ENCODE measurements around the gene PLA2G15. TPM values are rescaled to one million over a fixed set of nuclear protein-coding genes. Genes with fewer than 3 reads are reported as not detected.
A peak's percentile ranks its signal among the peaks of the same experiment; 100 is the strongest.

Gene PLA2G15
- polyA plus RNA-seq, 1 experiment: 15.7 TPM

DNA sequence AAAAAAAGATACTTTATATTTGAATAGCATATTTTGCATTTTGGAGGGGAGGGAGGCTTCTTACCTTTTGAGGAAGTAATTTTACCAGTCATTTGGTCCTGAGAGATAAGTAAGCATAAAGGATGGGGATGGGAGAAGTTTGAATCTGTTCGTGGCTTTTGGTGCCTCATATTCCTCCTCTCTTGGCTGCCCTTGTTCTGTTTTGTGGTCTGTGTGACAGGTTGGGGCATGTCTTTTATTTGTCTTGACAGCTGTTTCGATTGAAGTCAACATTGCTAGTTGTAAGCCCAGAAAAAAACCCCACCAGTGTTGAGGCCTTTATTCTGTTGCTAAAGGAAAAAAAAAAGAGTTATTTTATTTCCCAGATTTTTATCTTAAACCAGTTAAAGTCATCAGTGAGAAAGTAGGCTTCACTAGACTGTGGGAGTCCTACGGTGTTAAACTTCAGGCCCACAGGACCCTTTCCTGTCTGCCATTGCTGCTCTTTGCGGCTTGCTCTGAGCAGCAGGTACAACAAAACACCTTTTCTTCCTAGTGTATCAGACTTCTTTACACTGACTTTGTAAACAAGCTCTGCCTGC is 30.5 kb downstream of the PLA2G15 start:
- Histone ChIP-seq H3K27ac (ENCODE audit: low read depth, low read length) (peak overlapping the region; percentile 21), H3K4me3 (ENCODE audit: low read depth, low read length) (no peak overlapping the region), H3K27me3 (ENCODE audit: control insufficient read depth, insufficient read depth, low read length) (no peaks in the 10 kb centered on the region), H3K9me3 (ENCODE audit: control insufficient read depth, insufficient read depth, low read length) (no peaks in the 10 kb centered on the region)
- ChIA-PET POLR2A (no interaction called here), CTCF (interaction anchor here (1.9 kb wide), 1 partner anchor 12 kb away, joined by 12 read pairs; the partner anchor contains the start of gene SLC7A6)
- DNase-seq (ENCODE audit: low read depth, low spot score): no peak
- TF ChIP-seq, protein P1, sequence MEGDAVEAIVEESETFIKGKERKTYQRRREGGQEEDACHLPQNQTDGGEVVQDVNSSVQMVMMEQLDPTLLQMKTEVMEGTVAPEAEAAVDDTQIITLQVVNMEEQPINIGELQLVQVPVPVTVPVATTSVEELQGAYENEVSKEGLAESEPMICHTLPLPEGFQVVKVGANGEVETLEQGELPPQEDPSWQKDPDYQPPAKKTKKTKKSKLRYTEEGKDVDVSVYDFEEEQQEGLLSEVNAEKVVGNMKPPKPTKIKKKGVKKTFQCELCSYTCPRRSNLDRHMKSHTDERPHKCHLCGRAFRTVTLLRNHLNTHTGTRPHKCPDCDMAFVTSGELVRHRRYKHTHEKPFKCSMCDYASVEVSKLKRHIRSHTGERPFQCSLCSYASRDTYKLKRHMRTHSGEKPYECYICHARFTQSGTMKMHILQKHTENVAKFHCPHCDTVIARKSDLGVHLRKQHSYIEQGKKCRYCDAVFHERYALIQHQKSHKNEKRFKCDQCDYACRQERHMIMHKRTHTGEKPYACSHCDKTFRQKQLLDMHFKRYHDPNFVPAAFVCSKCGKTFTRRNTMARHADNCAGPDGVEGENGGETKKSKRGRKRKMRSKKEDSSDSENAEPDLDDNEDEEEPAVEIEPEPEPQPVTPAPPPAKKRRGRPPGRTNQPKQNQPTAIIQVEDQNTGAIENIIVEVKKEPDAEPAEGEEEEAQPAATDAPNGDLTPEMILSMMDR (IDR thresholded peaks at IDR 0.05; ENCODE audit: low read depth, low read length): no peak

- TF ChIP-seq, protein P1 (IDR thresholded peaks at IDR 0.05; ENCODE audit: low read depth, low read length): no peak
- Histone ChIP-seq H3K9me3 (ENCODE audit: control insufficient read depth, insufficient read depth, low read length) (no peaks in the 10 kb centered on the region), H3K27me3 (ENCODE audit: control insufficient read depth, insufficient read depth, low read length) (no peaks in the 10 kb centered on the region), H3K4me3 (ENCODE audit: low read depth, low read length) (no peak overlapping the region), H3K27ac (ENCODE audit: low read depth, low read length) (no peak overlapping the region)
- CTCF ChIA-PET: interaction anchor here (0.9 kb wide), 1 partner anchor 12 kb away, joined by 3 read pairs; the partner anchor contains the start of gene SLC7A6
- POLR2A ChIA-PET: no interaction called here
- DNase-seq (ENCODE audit: low read depth, low spot score): no peak
These were observed 31.1 kb downstream of the PLA2G15 start for GRCh38 chr16:68276223-68276622.

DNA sequence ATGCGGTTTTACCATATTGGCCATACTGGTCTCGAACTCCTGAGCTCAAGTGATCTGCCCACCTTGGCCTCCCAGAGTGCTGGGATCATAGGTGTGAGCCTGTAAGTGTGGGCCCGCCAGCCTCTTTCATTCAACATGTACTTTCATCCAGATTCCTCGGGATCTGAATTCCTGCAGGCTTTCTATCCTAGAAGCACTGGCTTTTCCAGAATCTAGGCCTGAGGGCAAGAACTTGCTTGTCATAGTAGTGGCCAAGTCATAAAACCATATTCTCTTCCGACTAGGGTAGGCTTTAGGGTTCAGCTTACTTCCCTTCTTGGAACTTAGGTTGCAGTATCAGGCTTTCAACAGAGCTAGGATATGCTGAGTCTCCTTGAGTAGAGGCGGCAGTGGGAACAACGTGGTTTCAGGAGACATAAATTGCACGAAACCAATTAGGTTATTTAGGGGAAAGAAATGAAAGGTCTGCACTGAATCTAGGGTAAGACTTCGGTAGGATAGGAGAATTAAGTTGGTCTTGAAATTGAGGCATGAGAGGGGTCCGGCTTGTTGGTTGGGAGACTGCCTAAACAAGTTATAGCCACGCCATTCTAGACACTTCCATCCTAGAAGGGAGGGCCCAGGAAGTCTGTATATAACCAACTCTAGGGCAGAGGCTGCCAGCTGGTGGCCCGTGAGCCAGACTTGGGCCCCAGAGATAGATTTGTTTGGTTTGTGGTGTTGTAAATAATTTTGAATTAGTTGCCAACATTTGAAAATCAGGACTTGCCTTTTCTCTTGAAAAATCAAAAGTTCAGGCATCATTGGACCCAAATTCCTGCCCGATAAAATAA is 34.8 kb downstream of the PLA2G15 start:
- no peaks in the 10 kb centered on the region for H3K9me3 ChIP-seq (ENCODE audit: control insufficient read depth, insufficient read depth, low read length)
- ChIA-PET CTCF (interaction anchor here (1.2 to 1.4 kb wide), 3 partner anchors 16 to 49 kb away, joined by 3 to 4 read pairs (median 3); partner anchors contain the start of gene SLC7A6), POLR2A (no interaction called here)
- H3K27ac ChIP-seq (ENCODE audit: low read depth, low read length): no peak overlapping the region
- no peak overlapping the region for H3K4me3 ChIP-seq (ENCODE audit: low read depth, low read length)
- no peak for DNase-seq (ENCODE audit: low read depth, low spot score)
- TF ChIP-seq, protein P1 (IDR thresholded peaks at IDR 0.05; ENCODE audit: low read depth, low read length): no peak
- H3K27me3 ChIP-seq (ENCODE audit: control insufficient read depth, insufficient read depth, low read length): no peaks in the 10 kb centered on the region

DNA sequence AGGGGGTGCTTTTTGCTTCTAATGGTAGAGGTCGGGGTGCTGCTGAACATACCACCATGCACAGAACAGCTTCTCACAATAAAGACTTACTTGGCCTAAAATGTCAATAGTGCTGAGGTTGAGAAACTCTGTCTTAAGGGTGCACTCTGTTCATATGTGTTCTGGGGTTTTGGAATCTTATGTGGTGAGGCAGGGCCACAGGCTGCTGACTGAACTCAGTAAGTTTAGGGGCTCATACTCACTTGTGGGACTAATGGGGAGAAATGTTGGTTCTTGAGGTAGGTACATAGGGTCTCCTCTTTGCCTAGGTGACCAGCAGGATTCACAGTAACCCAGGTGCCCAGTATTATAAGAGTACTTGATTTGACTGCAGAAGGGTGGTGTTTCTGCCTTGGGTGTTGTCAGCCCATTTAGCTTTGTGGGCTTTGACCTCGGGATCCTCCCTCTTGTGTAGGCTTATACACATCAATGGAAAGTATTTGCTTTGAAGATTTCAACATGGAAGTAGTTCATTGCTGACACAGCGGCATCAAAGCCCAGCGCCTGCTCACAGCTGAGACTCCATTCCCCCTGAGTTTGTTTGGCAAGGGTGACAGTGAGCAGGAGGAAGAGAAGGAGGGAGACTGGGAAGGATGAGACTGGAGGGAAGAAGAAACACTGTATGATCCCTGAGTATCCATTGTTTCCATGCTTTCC is 36.3 kb downstream of the PLA2G15 start:
- Histone ChIP-seq H3K9me3 (ENCODE audit: control insufficient read depth, insufficient read depth, low read length) (no peaks in the 10 kb centered on the region), H3K27me3 (ENCODE audit: control insufficient read depth, insufficient read depth, low read length) (no peaks in the 10 kb centered on the region), H3K4me3 (ENCODE audit: low read depth, low read length) (no peak overlapping the region), H3K27ac (ENCODE audit: low read depth, low read length) (no peak overlapping the region)
- TF ChIP-seq, protein P1 (IDR thresholded peaks at IDR 0.05; ENCODE audit: low read depth, low read length): no peak
- POLR2A ChIA-PET: no interaction called here
- CTCF ChIA-PET: interaction anchor here (1.5 kb wide), 1 partner anchor 18 kb away, joined by 4 read pairs; no protein-coding TSS in a partner anchor
- no peak for DNase-seq (ENCODE audit: low read depth, low spot score)
